HG03039 (cell line): ENCODE data around the gene FAM118B.
"Not testable (repeated sequence)": the region's sequence is repeated elsewhere in the genome, so short reads cannot be mapped to it uniquely, and the experiment has no call there.

Experiments
- ATAC-seq: cut with Tn5 transposase; IDR thresholded peaks from one replicate; pipeline ENCODE4 v1.9.1; 2021; ENCODE audit warnings: mild to moderate bottlenecking, moderate library complexity; ENCODE audit not compliant: unreplicated experiment

FAM118B gene

GRCh38 chr11:126216526-126217305, 5.1 kb downstream of the FAM118B start:
- ATAC-seq = no peak

- no peak for ATAC-seq
Measured at GRCh38 chr11:126217491-126217890, 5.9 kb downstream of the FAM118B start.

- no peak for ATAC-seq
Measured at GRCh38 chr11:126219547-126219946, 8.0 kb downstream of the FAM118B start.

GRCh38 chr11:126224647-126225294, 13.2 kb downstream of the FAM118B start:
- no peak for ATAC-seq

GRCh38 chr11:126225295-126225665, 13.7 kb downstream of the FAM118B start:
- no peak for ATAC-seq

- no peak for ATAC-seq
Measured at GRCh38 chr11:126226334-126227084, 14.9 kb downstream of the FAM118B start.

DNA sequence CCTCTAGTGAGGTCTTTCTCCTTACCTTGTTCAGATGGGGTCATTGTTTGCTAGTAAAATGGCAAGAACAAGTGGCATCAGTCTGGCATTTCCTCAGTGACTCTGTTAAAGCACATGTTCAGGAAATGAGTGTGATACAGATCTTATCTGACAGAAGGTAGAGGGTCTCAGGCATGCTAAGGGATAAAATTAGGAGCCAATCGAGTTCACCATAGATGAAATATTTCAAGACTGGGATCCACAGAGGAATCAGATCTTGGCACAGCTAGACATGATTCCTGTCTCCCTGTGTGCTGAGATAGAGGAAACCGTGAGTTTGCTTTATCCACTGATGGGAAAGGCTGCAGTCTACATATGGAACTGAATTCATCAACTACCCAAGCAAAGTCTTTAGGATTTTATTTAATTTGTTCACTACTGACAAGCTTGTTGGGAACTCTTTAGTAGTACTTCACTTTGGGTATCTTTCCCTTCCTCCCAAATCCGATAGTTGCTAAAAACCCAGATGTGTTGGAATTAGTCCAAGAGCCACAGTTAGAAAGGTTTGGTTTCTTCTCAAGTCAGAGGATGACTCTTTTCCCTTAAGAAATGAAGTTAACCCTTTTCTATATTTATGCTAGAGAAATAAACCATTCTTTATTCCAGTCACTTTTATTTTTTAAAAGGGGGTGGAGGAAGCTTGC, 18.4 kb downstream of the FAM118B start:
- no peak for ATAC-seq

DNA sequence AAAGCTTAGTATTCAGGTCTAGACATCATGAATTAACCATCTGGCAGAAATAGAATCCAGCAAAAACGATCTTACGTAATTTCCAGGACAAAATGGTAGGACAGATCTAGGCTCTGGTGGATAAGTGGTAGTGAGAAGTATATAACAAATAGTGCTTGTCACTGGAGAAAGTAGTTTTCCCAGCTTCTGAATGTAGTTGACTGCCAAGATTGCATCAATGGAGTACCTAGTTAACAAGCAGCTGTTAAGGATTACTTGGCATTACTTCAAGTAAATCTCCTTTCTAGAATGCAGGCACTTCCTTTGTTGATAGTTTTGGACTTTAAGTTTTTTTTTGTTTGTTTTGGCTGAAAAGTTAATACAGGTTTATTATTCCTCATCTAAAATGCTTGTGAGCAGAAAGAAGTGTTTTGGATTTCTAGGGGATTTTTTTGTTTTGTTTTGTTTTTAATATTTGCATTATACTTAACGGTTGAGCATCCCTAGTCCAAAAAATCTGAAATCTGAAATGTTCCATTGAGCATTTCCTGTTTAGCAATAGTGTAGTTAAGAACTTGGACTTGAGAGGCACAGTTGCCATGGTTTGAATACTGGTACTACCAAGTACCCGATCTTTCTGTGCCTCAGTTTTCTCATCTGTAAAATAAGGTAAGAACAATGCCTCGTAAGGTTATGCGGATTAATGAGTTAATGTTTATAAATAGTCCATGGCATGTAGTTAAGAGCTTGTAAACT, 20.3 kb downstream of the FAM118B start:
- no peak for ATAC-seq

DNA sequence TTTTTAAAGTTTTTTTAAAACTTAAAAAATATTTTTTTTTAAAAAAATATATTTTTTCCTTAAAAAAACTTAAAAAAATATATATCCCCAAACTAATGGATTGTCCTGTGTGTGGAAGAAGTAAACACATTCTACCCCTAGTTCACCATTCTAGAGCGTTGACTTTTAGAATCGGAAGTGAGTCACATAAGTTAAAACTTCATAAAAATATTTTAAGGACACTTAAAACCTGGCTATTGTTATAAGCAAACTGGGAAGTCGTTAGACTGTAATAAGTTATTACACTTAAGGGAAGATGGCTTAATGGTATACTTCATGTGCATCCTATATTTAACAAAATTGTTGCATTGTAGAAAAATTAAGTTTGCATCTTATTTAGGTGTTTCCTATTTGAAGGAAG, 21.1 kb downstream of the FAM118B start:
- ATAC-seq = no peak

- ATAC-seq = no peak
Measured at GRCh38 chr11:126233391-126233790, 21.8 kb downstream of the FAM118B start.

DNA sequence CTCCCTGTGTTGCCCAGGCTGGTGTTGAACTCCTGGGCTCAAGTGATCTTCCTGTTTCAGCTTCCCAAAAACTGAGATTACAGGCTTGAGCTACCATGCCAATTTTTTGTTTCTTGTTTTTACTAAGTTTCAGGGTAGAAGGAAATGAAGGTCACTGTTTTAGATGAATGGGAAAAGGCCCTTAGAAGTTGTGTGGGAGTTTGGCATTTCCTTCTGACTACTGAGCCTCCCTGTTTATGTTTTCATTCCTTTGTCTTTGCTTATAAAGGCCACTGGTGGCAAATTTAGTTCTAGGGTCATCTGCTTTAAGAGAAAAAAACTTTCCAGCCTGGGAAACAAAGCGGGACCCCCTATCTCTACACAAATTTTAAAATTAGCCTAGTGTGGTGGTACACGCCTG, 35.1 kb downstream of the FAM118B start:
- no peak for ATAC-seq

- no peak for ATAC-seq
Measured at GRCh38 chr11:126253265-126253664, 41.7 kb downstream of the FAM118B start.

DNA sequence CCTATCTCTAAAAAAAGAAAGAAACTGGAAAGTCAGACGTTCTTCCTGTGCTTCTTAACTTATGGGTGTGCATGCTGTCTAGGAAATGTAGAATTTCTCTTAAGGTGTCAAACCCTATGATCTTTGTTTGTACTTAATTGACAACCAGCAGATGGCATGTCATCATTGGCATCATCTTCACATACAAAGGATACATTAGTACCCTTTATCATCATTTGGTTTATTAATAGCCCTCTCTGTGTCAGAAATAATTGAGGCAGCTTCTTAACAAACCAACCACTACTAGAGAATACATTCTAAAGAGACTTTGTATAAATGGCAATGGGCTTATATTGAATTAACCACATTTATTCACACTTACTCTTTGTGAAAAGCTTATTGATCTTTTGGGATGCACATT, 43.2 kb downstream of the FAM118B start:
- ATAC-seq = no peak

DNA sequence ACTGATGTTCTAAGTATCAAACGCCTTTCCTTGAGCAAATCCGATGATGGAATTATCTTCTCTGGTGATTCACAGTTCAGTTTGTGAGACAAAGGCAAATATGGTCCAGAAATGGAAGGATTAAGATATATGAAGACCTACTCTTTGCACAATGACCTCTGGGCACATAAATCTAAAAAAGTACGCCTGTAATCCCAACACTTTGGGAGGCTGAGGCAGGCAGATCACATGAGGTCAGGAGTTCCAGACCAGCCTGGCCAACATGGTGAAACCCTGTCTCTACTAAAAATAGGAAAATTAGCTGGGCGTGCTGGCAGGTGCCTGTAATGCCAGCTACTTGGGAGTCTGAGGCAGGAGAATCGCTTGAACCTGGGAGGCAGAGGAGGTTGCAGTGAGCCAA, 43.9 kb downstream of the FAM118B start:
- not testable (repeated sequence) for ATAC-seq

DNA sequence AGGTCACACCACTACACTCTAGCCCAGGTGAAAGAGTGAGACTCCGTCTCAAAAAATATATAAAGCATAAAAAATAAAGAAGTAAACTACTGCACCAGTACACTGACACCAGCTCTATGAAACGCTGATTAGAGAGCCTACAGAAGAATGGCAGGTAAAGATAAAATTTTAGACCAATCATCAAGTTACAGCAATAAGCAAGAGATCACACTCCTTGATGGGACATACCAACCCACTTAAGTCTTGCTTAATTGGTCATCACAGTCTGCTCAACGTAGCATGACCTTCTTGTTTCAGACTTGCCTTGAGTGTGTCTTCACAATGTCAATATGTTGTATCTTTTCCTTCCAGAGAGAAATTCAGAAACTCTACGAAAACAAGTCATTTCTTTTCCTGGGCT, 44.6 kb downstream of the FAM118B start:
- no peak for ATAC-seq

- ATAC-seq = no peak
Measured at GRCh38 chr11:126257144-126257543, 45.6 kb downstream of the FAM118B start.

GRCh38 chr11:126257764-126258163, 46.2 kb downstream of the FAM118B start:
- ATAC-seq = no peak

- ATAC-seq = no peak
Measured at GRCh38 chr11:126262216-126262615, 50.6 kb downstream of the FAM118B start.

GRCh38 chr11:126263489-126263888, 51.9 kb downstream of the FAM118B start:
- no peak for ATAC-seq

DNA sequence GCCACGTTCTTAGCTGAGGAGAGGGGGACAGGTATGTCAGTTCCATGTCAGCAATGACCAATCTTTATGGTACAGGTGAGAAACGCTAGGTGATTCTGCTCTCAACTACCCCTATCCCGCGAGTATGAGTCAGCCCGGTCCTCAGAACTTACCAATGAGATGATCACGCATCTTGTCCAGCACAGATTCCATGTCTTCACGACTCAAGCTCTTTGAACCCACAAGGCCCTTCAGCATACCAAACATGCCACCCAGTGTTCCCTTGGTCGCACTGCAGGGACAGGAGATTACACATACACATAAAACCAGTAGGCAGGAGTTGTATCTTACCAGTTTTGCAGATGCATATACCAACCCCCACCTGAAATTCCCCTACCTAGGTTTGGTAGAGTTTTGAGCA, 54.2 kb downstream of the FAM118B start:
- ATAC-seq = no peak

DNA sequence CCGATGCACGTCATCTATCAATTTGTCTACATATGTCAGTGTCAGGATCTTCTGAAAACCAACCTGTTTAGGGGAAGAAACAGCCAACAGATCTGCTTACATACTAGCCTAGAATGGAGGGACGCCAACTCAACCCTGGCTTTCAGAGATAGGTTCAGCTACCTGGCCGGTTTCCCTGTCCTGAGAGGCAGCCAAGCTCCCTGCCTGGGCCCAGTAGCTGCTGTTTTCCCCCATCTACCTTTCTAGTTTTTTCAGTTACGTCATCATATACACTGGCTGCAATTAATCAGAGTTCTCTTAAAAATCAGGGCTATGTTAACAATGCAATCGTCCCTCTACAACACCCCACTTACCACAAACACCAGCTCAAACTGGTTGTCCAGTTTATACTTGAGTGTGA, 56.1 kb downstream of the FAM118B start:
- ATAC-seq = no peak
